Tibial nerve (tissue), 4 donors: Measurements from ENCODE around the gene MED16. TPM values are rescaled to one million over a fixed set of nuclear protein-coding genes. Genes with fewer than 3 reads are reported as not detected.
"Not testable (repeated sequence)": the region's sequence is repeated elsewhere in the genome, so short reads cannot be mapped to it uniquely, and the experiment has no call there.

Source experiments
- DNase-seq, 2 donors: peaks; one replicate each; pipeline ENCODE4 v3.0.0-alpha.2; 2019; ENCODE audit warnings: low spot score in 2 of 2
- H3K27ac ChIP-seq, 4 donors: fragments of 200-600 bp; sonication (generic) in 3 of 4; one replicate each; pipeline ENCODE4 v1.5.1; 2017 to 2019; ENCODE audit warnings: mild to moderate bottlenecking in 1 of 4
- H3K27me3 ChIP-seq, 2 donors: fragments of 200-600 bp; sonication (generic) in 1 of 2; one replicate each; pipeline versions ENCODE4 v1.5.1 to v1.6.0; 2017 to 2019
- H3K36me3 ChIP-seq, 3 donors: fragments of 200-600 bp; sonication (generic); one replicate each; pipeline ENCODE4 v1.5.1; 2018 to 2019
- H3K4me1 ChIP-seq, 4 donors: fragments of 200-600 bp; sonication (generic) in 3 of 4; one replicate each; pipeline ENCODE4 v1.5.1; 2017 to 2019
- H3K4me3 ChIP-seq, 4 donors: fragments of 200-600 bp; sonication (generic) in 3 of 4; one replicate each; pipeline ENCODE4 v1.5.1; 2017 to 2019; ENCODE audit warnings: mild to moderate bottlenecking in 1 of 4, moderate library complexity in 1 of 4
- H3K9me3 ChIP-seq, 4 donors: fragments of 200-600 bp; sonication (generic) in 3 of 4; one replicate each; pipeline ENCODE4 v1.5.1; 2017 to 2019
- EP300 ChIP-seq, 2 donors: sonication (generic); formaldehyde crosslinking; IDR thresholded peaks; one replicate each; pipeline ENCODE4 v1.6.1; 2017; ENCODE audit warnings: antibody characterized with exemption in 2 of 2, mild to moderate bottlenecking in 1 of 2
- POLR2A ChIP-seq, 2 donors: fragments of 450-650 bp; IDR thresholded peaks; one replicate each; pipeline ENCODE4 v1.6.1; 2017; ENCODE audit warnings: antibody characterized with exemption in 2 of 2, mild to moderate bottlenecking in 2 of 2, moderate library complexity in 2 of 2
- WGBS, 2 donors: methylation state at CpG; one replicate each; pipeline ENCODE4 v1.1.5; 2018; 5-methylcytosine and 5-hydroxymethylcytosine counted together
- total RNA-seq, 4 donors: library from RNA; depleted of rRNA; stranded (reverse); fragments of >200 nt; gene quantifications; one replicate each; pipeline ENCODE4 v1.1.0, GENCODE V29; 2016
- TF ChIP-seq, protein P1 (sequence below), 5 experiments: fragments of 200-600 bp in 3 of 5; fragments of 450-650 bp in 2 of 5; sonication (generic) in 3 of 5; IDR thresholded peaks; one replicate each; pipeline ENCODE4 v1.5.1; 2016 to 2019; ENCODE audit warnings: antibody characterized with exemption in 5 of 5, mild to moderate bottlenecking in 3 of 5, moderate library complexity in 2 of 5

MED16 gene
- total RNA-seq, 4 donors from 2014 or later: 49.6 to 67.5 (median 53.9) TPM

DNA sequence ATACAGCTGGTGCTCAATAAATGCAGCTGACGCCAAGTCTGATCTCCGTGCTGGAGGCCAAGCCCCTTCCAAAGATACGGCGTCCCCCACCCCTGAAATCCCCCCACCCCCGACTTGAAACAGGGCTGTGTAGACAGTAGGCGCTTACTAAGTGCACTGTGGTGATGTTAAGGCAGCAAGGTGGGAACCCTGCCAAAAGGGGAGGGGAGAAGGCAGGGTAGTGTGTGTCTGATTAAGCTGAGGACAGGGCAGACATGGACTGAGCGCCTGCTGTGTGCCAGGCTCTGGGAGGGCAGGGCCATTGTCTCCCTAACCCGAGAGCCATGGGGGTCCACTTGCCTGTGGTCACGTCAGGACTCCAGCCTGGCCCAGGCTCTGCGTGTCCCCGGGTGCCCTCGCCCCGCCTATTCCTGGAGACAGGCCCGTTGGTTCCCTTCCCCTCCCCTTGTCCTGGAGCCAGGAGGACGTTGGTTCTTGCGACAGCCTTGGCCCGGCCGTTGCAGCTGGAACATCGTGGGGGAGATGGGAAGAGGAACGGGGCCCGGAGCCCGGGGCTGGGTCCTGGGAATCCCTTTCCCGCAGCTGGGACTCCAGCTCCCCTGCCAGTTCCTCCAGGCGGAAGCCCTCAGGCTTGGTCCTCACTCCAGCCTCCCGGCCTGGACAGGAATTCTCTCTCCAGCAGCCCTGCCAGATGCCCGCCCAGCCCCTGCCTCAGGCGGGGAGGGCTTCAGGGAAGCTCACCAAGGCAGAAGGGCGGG, 42.6 kb downstream of the MED16 start:
- H3K4me3 ChIP-seq: peak overlapping the region in 1 of 4 donors; percentile 33

DNA sequence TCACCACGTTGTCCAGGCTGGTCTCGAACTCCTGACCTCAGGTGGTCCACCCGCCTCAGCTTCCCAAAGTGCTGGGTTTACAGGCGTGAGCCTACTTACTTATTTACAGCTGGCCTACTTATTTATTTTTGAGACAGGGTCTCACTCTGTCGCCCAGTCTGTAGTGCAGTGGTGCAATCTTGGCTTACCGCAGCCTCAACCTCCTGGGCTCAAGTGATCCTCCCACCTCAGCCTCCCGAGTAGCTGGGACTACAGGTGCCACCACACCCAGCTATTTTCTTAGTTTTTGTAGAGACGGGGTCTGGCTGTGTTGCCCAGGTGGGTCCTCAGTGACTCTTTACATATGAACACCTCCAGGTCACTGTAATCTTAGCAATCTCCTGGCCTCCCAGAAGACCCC, 43.8 kb downstream of the MED16 start:
- not testable (repeated sequence) for DNase-seq, H3K27ac ChIP-seq, H3K4me3 ChIP-seq, H3K9me3 ChIP-seq, H3K36me3 ChIP-seq
- Histone ChIP-seq H3K27me3 (peaks cover 0 to 78% of the 10 kb centered on the region in 2 donors), H3K4me1 (peaks cover 0 to 47% (median 3%) of the 10 kb centered on the region in 4 donors)
- 76 to 77% methylated on average over 8 of the region's 8 CpGs for WGBS, 2 donors

More for the DNA sequence above, 42.6 kb downstream of the MED16 start:
- H3K27ac ChIP-seq: peak overlapping the region; percentile 44 to 88 (median 66)
- no peak for TF ChIP-seq POLR2A (IDR thresholded peaks at IDR 0.05)
- TF ChIP-seq, protein P1, sequence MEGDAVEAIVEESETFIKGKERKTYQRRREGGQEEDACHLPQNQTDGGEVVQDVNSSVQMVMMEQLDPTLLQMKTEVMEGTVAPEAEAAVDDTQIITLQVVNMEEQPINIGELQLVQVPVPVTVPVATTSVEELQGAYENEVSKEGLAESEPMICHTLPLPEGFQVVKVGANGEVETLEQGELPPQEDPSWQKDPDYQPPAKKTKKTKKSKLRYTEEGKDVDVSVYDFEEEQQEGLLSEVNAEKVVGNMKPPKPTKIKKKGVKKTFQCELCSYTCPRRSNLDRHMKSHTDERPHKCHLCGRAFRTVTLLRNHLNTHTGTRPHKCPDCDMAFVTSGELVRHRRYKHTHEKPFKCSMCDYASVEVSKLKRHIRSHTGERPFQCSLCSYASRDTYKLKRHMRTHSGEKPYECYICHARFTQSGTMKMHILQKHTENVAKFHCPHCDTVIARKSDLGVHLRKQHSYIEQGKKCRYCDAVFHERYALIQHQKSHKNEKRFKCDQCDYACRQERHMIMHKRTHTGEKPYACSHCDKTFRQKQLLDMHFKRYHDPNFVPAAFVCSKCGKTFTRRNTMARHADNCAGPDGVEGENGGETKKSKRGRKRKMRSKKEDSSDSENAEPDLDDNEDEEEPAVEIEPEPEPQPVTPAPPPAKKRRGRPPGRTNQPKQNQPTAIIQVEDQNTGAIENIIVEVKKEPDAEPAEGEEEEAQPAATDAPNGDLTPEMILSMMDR (IDR thresholded peaks at IDR 0.05): no peak
- TF ChIP-seq EP300 (IDR thresholded peaks at IDR 0.05): peak in 1 of 2 donors; percentile 93
- H3K36me3 ChIP-seq: no peaks in the 10 kb centered on the region
- DNase-seq: peak; percentile 83 to 94
- no peaks in the 10 kb centered on the region for H3K9me3 ChIP-seq
- WGBS, 2 donors: 28 to 54% methylated on average over 9 to 16 of the region's 28 CpGs
- H3K4me1 ChIP-seq: peaks cover 0 to 47% (median 3%) of the 10 kb centered on the region in 4 donors
- H3K27me3 ChIP-seq: peaks cover 0 to 77% of the 10 kb centered on the region in 2 donors

DNA sequence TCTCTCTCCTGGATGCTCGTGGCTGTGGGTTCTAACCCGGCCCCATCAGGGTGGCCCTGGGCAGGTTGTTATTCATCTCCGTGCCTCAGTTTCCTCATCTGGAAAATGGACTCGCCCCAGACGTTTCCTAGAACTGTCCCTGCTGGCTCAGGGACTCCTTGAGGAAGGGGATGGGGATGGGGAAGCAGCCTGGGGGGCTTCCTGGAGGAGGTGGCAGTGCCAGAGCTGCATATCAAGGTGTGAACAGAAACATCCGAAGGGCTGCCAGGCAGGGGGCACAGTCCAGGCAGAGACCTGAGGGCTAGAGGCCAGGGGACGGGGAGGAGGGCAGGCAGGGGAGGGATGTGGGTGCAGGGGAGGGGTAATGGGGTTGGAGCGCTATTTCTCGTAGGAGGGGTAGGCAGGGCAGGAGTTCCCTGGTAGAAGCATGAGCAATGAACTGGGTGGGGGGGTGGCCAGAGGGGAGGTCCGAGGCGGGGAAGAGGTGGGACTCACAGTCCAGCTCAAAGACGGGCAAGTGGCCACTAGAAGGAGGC, 44.5 kb downstream of the MED16 start:
- Histone ChIP-seq H3K27me3 (peaks cover 4 to 79% of the 10 kb centered on the region in 2 donors), H3K36me3 (no peaks in the 10 kb centered on the region), H3K4me3 (no peak overlapping the region), H3K27ac (peak overlapping the region in 3 of 4 donors; percentile 2 to 50 (median 12)), H3K9me3 (no peaks in the 10 kb centered on the region), H3K4me1 (peaks cover 0 to 53% (median 8%) of the 10 kb centered on the region in 4 donors)
- TF ChIP-seq EP300 (IDR thresholded peaks at IDR 0.05): no peak
- TF ChIP-seq POLR2A (IDR thresholded peaks at IDR 0.05): no peak
- TF ChIP-seq, protein P1 (IDR thresholded peaks at IDR 0.05): no peak
- WGBS, 2 donors: 39 to 46% methylated on average over 12 of the region's 12 CpGs
- no peak for DNase-seq

DNA sequence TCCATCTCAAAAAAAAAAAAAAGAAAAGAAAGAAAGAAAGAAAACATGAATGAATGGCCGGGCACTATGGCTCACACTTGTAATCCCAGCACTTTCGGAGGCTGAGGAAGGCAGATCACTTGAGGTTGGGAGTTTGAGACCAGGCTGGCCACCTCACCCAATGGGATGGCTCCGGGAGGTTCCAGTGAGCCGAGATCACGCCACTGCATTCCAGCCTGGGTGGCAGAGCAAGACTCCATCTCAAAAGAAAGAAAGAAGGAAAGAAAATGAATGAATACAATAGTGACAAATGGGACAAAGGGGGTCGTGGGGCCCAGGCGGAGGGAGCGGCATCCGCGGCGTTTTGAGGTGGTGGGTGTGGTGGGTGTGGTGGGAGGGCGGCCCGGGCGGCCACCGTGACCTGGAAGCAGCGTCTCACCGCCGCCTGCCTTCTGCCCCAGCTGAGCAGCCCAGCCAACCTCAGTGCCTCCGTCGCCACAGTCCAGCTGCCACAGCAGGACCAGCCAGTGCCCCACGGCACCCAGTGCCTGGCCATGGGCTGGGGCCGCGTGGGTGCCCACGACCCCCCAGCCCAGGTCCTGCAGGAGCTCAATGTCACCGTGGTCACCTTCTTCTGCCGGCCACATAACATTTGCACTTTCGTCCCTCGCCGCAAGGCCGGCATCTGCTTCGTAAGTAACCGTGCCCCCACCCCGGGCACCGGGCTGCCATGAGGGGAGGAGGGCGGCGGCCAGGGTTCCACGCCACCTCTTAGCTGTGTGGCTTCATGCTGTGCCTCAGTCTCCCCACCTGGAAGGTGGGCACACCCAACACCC, 47.1 kb downstream of the MED16 start:
- H3K27ac ChIP-seq: no peak overlapping the region
- 63 to 69% methylated on average over 30 to 37 of the region's 37 CpGs for WGBS, 2 donors
- peaks cover 4 to 70% of the 10 kb centered on the region in 2 donors for H3K27me3 ChIP-seq
- TF ChIP-seq, protein P1 (IDR thresholded peaks at IDR 0.05): no peak
- TF ChIP-seq POLR2A (IDR thresholded peaks at IDR 0.05) (no peak), EP300 (IDR thresholded peaks at IDR 0.05) (no peak)
- no peaks in the 10 kb centered on the region for H3K36me3 ChIP-seq
- no peaks in the 10 kb centered on the region for H3K9me3 ChIP-seq
- peaks cover 0 to 38% (median 10%) of the 10 kb centered on the region in 4 donors for H3K4me1 ChIP-seq
- H3K4me3 ChIP-seq: no peak overlapping the region
- no peak for DNase-seq

DNA sequence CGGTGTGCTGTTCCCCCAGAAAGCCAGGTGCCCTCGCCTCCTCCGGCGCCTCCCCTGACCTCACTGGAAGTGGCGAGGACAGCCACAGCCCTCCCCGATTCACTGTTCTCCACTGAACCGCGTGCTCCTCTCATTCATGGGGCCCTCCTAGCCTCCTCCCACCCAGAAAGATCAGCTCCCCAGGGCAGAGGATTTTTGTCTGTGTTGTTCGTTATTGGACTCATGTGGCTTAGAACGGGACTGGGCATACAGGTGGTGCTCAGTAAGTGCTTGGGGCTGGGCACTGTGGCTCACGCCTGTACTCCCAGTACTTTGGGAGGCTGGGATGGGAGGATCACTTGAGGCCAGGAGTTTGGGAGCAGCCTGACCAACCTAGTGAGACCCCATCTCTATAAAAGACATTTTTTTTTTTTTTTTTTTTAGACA, 48.4 kb downstream of the MED16 start:
- TF ChIP-seq, protein P1 (IDR thresholded peaks at IDR 0.05): no peak
- TF ChIP-seq POLR2A (IDR thresholded peaks at IDR 0.05): no peak
- no peak for TF ChIP-seq EP300 (IDR thresholded peaks at IDR 0.05)
- Histone ChIP-seq H3K27ac (no peak overlapping the region), H3K9me3 (no peaks in the 10 kb centered on the region), H3K4me3 (no peak overlapping the region), H3K4me1 (peaks cover 0 to 27% (median 9%) of the 10 kb centered on the region in 4 donors), H3K27me3 (peaks cover 4 to 79% of the 10 kb centered on the region in 2 donors), H3K36me3 (no peaks in the 10 kb centered on the region)
- WGBS, 2 donors: 39 to 62% methylated on average over 11 of the region's 11 CpGs
- no peak for DNase-seq
